Measurements from ENCODE around the gene ANO2.

ANO2 gene

DNA sequence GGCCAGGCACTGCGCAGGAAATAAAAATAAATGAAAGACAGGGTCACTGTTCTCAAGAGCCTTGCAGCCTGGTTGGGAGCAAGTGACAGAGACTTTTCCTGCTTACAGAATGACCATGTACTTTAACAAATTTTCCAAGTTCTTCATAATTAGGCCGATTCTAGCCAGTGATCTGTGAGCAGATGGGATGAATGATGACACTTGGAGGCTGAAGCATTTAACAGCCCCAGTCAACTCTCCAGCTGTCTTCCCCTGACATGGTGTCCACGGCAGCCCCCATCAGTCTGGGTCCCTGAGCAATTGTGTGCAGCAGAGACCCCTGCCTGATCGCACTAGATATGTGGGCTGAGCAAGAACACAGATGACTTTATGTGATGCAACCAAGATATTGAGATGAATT lies 314.3 kb downstream of the ANO2 start:
- H2BK12ac ChIP-seq (ENCODE audit: low read length) = no peak overlapping the region
- H3K27me3 ChIP-seq (ENCODE audit: control insufficient read depth in 3 of 3, insufficient read depth in 3 of 3, low read depth in 1 of 3, low read length in 3 of 3) = peaks cover 0 to 2% (median 0%) of the 10 kb centered on the region in 3 experiments
- H2AFZ ChIP-seq (ENCODE audit: low read length) = no peak overlapping the region
- WGBS, 2 donors (ENCODE audit: extremely low coverage in 2 of 2, insufficient read length in 2 of 2, insufficient replicate concordance in 1 of 2) = no CpG with 5 or more reads among the region's 4 CpGs
- peaks cover 0 to 4% of the 10 kb centered on the region in 2 donors for H3K4me1 ChIP-seq (ENCODE audit: control insufficient read depth in 2 of 2, insufficient read depth in 1 of 2, low read depth in 1 of 2, low read length in 2 of 2)
- H3K4me2 ChIP-seq (ENCODE audit: insufficient read depth, low read length, poor library complexity, severe bottlenecking) = no peak overlapping the region
- H3K9ac ChIP-seq (ENCODE audit: low read depth, low read length, poor library complexity) = no peak overlapping the region
- H3K9me3 ChIP-seq (replicated peaks in 1 of 2; ENCODE audit: control insufficient read depth in 2 of 2, insufficient read depth in 1 of 2, low read depth in 1 of 2, low read length in 2 of 2) = no peaks in the 10 kb centered on the region
- peak overlapping the region; percentile 36 for H3K18ac ChIP-seq (ENCODE audit: low read length)
- no peak overlapping the region for H2BK120ac ChIP-seq (ENCODE audit: low read depth, low read length)
- no peak overlapping the region for H4K8ac ChIP-seq (ENCODE audit: low read depth, low read length)
- H3K4ac ChIP-seq (ENCODE audit: low read length) = no peak overlapping the region
- H3K4me3 ChIP-seq (ENCODE audit: low read length in 2 of 2) = no peak overlapping the region
- H3K14ac ChIP-seq (ENCODE audit: low read length) = no peak overlapping the region
- no peaks in the 10 kb centered on the region for H3K79me1 ChIP-seq (ENCODE audit: low read depth, low read length)
- no peak overlapping the region for H2BK5ac ChIP-seq (ENCODE audit: low read length)
- no peak overlapping the region for H3K23ac ChIP-seq (ENCODE audit: low read depth, low read length, poor library complexity)
- H2AK5ac ChIP-seq (ENCODE audit: low read depth, low read length) = no peak overlapping the region
- no peak overlapping the region for H2BK15ac ChIP-seq (ENCODE audit: low read length)
- no peaks in the 10 kb centered on the region for H3K36me3 ChIP-seq (replicated peaks in 1 of 2; ENCODE audit: control insufficient read depth in 2 of 2, insufficient read depth in 2 of 2, low read length in 2 of 2)
- H3K27ac ChIP-seq (replicated peaks; ENCODE audit: low read length) = no peak overlapping the region
- DNase-seq (ENCODE audit: low spot score) = no peak
- no peak overlapping the region for H4K91ac ChIP-seq (ENCODE audit: low read depth, low read length, poor library complexity)

- no peaks in the 10 kb centered on the region for H3K79me1 ChIP-seq (ENCODE audit: low read depth, low read length)
- H2BK15ac ChIP-seq (ENCODE audit: low read length) = no peak overlapping the region
- H3K4me1 ChIP-seq (ENCODE audit: control insufficient read depth in 2 of 2, insufficient read depth in 1 of 2, low read depth in 1 of 2, low read length in 2 of 2) = peaks cover 0 to 4% of the 10 kb centered on the region in 2 donors
- no peak overlapping the region for H4K91ac ChIP-seq (ENCODE audit: low read depth, low read length, poor library complexity)
- H4K8ac ChIP-seq (ENCODE audit: low read depth, low read length) = no peak overlapping the region
- H3K36me3 ChIP-seq (replicated peaks in 1 of 2; ENCODE audit: control insufficient read depth in 2 of 2, insufficient read depth in 2 of 2, low read length in 2 of 2) = no peaks in the 10 kb centered on the region
- H3K14ac ChIP-seq (ENCODE audit: low read length) = no peak overlapping the region
- H3K9me3 ChIP-seq (replicated peaks in 1 of 2; ENCODE audit: control insufficient read depth in 2 of 2, insufficient read depth in 1 of 2, low read depth in 1 of 2, low read length in 2 of 2) = no peaks in the 10 kb centered on the region
- H2BK5ac ChIP-seq (ENCODE audit: low read length) = no peak overlapping the region
- no peak overlapping the region for H2BK120ac ChIP-seq (ENCODE audit: low read depth, low read length)
- no peak overlapping the region for H3K9ac ChIP-seq (ENCODE audit: low read depth, low read length, poor library complexity)
- H3K27ac ChIP-seq (replicated peaks; ENCODE audit: low read length) = no peak overlapping the region
- no CpG with 5 or more reads among the region's 8 CpGs for WGBS, 2 donors (ENCODE audit: extremely low coverage in 2 of 2, insufficient read length in 2 of 2, insufficient replicate concordance in 1 of 2)
- no peak overlapping the region for H3K18ac ChIP-seq (ENCODE audit: low read length)
- H3K4ac ChIP-seq (ENCODE audit: low read length) = no peak overlapping the region
- no peak overlapping the region for H3K4me3 ChIP-seq (ENCODE audit: low read length in 2 of 2)
- H2AK5ac ChIP-seq (ENCODE audit: low read depth, low read length) = no peak overlapping the region
- DNase-seq (ENCODE audit: low spot score) = no peak
- no peak overlapping the region for H3K23ac ChIP-seq (ENCODE audit: low read depth, low read length, poor library complexity)
- no peak overlapping the region for H2AFZ ChIP-seq (ENCODE audit: low read length)
- H3K4me2 ChIP-seq (ENCODE audit: insufficient read depth, low read length, poor library complexity, severe bottlenecking) = no peak overlapping the region
- no peak overlapping the region for H2BK12ac ChIP-seq (ENCODE audit: low read length)
- H3K27me3 ChIP-seq (ENCODE audit: control insufficient read depth in 3 of 3, insufficient read depth in 3 of 3, low read depth in 1 of 3, low read length in 3 of 3) = peaks cover 0 to 2% (median 0%) of the 10 kb centered on the region in 3 experiments
These were observed 316.6 kb downstream of the ANO2 start for GRCh38 chr12:5628501-5628900.

- no peak overlapping the region for H3K4ac ChIP-seq (ENCODE audit: low read length)
- no peak overlapping the region for H3K14ac ChIP-seq (ENCODE audit: low read length)
- H3K27me3 ChIP-seq (ENCODE audit: control insufficient read depth in 3 of 3, insufficient read depth in 3 of 3, low read depth in 1 of 3, low read length in 3 of 3) = no peaks in the 10 kb centered on the region
These were observed 317.9 kb downstream of the ANO2 start for GRCh38 chr12:5627053-5627630.

DNA sequence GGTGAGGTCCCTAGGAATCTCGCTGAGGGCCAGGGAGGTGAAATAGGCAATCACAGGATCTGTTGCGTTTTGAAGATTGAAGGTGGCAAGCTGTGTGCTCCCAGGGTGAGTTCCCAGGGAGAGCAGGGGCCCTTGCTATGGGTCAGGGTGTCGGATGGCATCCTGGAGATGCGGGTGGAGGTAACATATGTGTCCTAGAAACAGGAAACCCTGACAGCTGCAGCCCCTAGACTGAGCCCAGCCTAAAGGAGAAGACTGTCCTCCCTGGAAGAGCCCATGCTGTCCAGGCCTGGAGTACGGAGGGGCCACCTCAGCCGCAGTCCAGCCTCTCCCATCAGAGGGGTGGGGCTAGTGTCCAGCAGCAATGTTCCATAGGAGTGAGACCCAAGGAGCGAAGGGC lies 318.9 kb downstream of the ANO2 start:
- H3K79me1 ChIP-seq (ENCODE audit: low read depth, low read length) = no peaks in the 10 kb centered on the region
- H2BK12ac ChIP-seq (ENCODE audit: low read length) = no peak overlapping the region
- H3K4me2 ChIP-seq (ENCODE audit: insufficient read depth, low read length, poor library complexity, severe bottlenecking) = no peak overlapping the region
- H2BK15ac ChIP-seq (ENCODE audit: low read length) = no peak overlapping the region
- no peaks in the 10 kb centered on the region for H3K36me3 ChIP-seq (replicated peaks in 1 of 2; ENCODE audit: control insufficient read depth in 2 of 2, insufficient read depth in 2 of 2, low read length in 2 of 2)
- H3K4me3 ChIP-seq (ENCODE audit: low read length in 2 of 2) = no peak overlapping the region
- H2AFZ ChIP-seq (ENCODE audit: low read length) = no peak overlapping the region
- H3K23ac ChIP-seq (ENCODE audit: low read depth, low read length, poor library complexity) = no peak overlapping the region
- WGBS, 2 donors (ENCODE audit: extremely low coverage in 2 of 2, insufficient read length in 2 of 2, insufficient replicate concordance in 1 of 2) = no CpG with 5 or more reads among the region's 7 CpGs
- H3K9me3 ChIP-seq (replicated peaks in 1 of 2; ENCODE audit: control insufficient read depth in 2 of 2, insufficient read depth in 1 of 2, low read depth in 1 of 2, low read length in 2 of 2) = no peaks in the 10 kb centered on the region
- no peak overlapping the region for H4K91ac ChIP-seq (ENCODE audit: low read depth, low read length, poor library complexity)
- H4K8ac ChIP-seq (ENCODE audit: low read depth, low read length) = no peak overlapping the region
- no peak for DNase-seq (ENCODE audit: low spot score)
- no peak overlapping the region for H2AK5ac ChIP-seq (ENCODE audit: low read depth, low read length)
- no peak overlapping the region for H3K14ac ChIP-seq (ENCODE audit: low read length)
- no peak overlapping the region for H3K4ac ChIP-seq (ENCODE audit: low read length)
- H3K9ac ChIP-seq (ENCODE audit: low read depth, low read length, poor library complexity) = no peak overlapping the region
- H3K27ac ChIP-seq (replicated peaks; ENCODE audit: low read length) = no peak overlapping the region
- no peak overlapping the region for H2BK120ac ChIP-seq (ENCODE audit: low read depth, low read length)
- no peaks in the 10 kb centered on the region for H3K27me3 ChIP-seq (ENCODE audit: control insufficient read depth in 3 of 3, insufficient read depth in 3 of 3, low read depth in 1 of 3, low read length in 3 of 3)
- no peak overlapping the region for H2BK5ac ChIP-seq (ENCODE audit: low read length)
- H3K18ac ChIP-seq (ENCODE audit: low read length) = no peak overlapping the region
- peaks cover 0 to 7% of the 10 kb centered on the region in 2 donors for H3K4me1 ChIP-seq (ENCODE audit: control insufficient read depth in 2 of 2, insufficient read depth in 1 of 2, low read depth in 1 of 2, low read length in 2 of 2)

More at GRCh38 chr12:5627053-5627630, 317.9 kb downstream of the ANO2 start:
- Histone ChIP-seq H2BK5ac (ENCODE audit: low read length) (no peak overlapping the region), H3K18ac (ENCODE audit: low read length) (peak overlapping the region; percentile 60), H3K4me2 (ENCODE audit: insufficient read depth, low read length, poor library complexity, severe bottlenecking) (no peak overlapping the region), H2BK15ac (ENCODE audit: low read length) (no peak overlapping the region), H3K27ac (replicated peaks; ENCODE audit: low read length) (no peak overlapping the region), H2BK120ac (ENCODE audit: low read depth, low read length) (no peak overlapping the region), H3K4me3 (ENCODE audit: low read length in 2 of 2) (no peak overlapping the region), H2AFZ (ENCODE audit: low read length) (no peak overlapping the region), H3K36me3 (replicated peaks in 1 of 2; ENCODE audit: control insufficient read depth in 2 of 2, insufficient read depth in 2 of 2, low read length in 2 of 2) (no peaks in the 10 kb centered on the region), H4K8ac (ENCODE audit: low read depth, low read length) (no peak overlapping the region), H2AK5ac (ENCODE audit: low read depth, low read length) (peak overlapping the region; percentile 13), H3K4me1 (ENCODE audit: control insufficient read depth in 2 of 2, insufficient read depth in 1 of 2, low read depth in 1 of 2, low read length in 2 of 2) (peaks cover 0 to 9% of the 10 kb centered on the region in 2 donors), H2BK12ac (ENCODE audit: low read length) (peak overlapping the region; percentile 26), H3K23ac (ENCODE audit: low read depth, low read length, poor library complexity) (no peak overlapping the region), H3K9ac (ENCODE audit: low read depth, low read length, poor library complexity) (peak overlapping the region; percentile 5), H3K79me1 (ENCODE audit: low read depth, low read length) (no peaks in the 10 kb centered on the region), H4K91ac (ENCODE audit: low read depth, low read length, poor library complexity) (no peak overlapping the region), H3K9me3 (replicated peaks in 1 of 2; ENCODE audit: control insufficient read depth in 2 of 2, insufficient read depth in 1 of 2, low read depth in 1 of 2, low read length in 2 of 2) (no peaks in the 10 kb centered on the region)
- DNase-seq (ENCODE audit: low spot score) = no peak
- no CpG with 5 or more reads among the region's 8 CpGs for WGBS, 2 donors (ENCODE audit: extremely low coverage in 2 of 2, insufficient read length in 2 of 2, insufficient replicate concordance in 1 of 2)
